HepG2 (cell line): Measurements from ENCODE around the gene ZMIZ1.

Source experiments
- KMT2A ChIP-seq: sonication (generic); formaldehyde crosslinking; IDR thresholded peaks from 2 replicates; pipeline ENCODE4 v1.4.0; 2020; ENCODE audit warnings: missing genetic modification reagents
- MYNN ChIP-seq: sonication (generic); formaldehyde crosslinking; IDR thresholded peaks from 2 replicates; pipeline ENCODE4 v1.4.0; 2020; ENCODE audit warnings: mild to moderate bottlenecking, low read depth, missing genetic modification reagents
- PHF8 ChIP-seq: sonication (generic); formaldehyde crosslinking; IDR thresholded peaks from 2 replicates; pipeline ENCODE4 v1.5.0; 2020; ENCODE audit warnings: missing genetic modification reagents
- POLR2AphosphoS5 ChIP-seq: IDR thresholded peaks from 2 replicates; pipeline ENCODE4 v1.6.1; 2012; ENCODE audit warnings: low read depth, low read length
- ZNF619 ChIP-seq: sonication (generic); formaldehyde crosslinking; IDR thresholded peaks from 2 replicates; pipeline ENCODE4 v1.4.0; 2020; ENCODE audit warnings: mild to moderate bottlenecking, missing genetic modification reagents
- ZSCAN9 ChIP-seq: IDR thresholded peaks from 2 replicates; pipeline ENCODE4 v1.6.1; 2016; ENCODE audit warnings: borderline replicate concordance
- ZZZ3 ChIP-seq: sonication (generic); formaldehyde crosslinking; IDR thresholded peaks from 2 replicates; pipeline ENCODE4 v1.4.0; 2020; ENCODE audit warnings: missing genetic modification reagents, mild to moderate bottlenecking, borderline replicate concordance
- TF ChIP-seq, protein P1 (sequence below): sonication (generic); formaldehyde crosslinking; IDR thresholded peaks from 2 replicates; pipeline ENCODE4 v1.5.0; 2020; ENCODE audit warnings: mild to moderate bottlenecking, missing genetic modification reagents, moderate library complexity

DNA sequence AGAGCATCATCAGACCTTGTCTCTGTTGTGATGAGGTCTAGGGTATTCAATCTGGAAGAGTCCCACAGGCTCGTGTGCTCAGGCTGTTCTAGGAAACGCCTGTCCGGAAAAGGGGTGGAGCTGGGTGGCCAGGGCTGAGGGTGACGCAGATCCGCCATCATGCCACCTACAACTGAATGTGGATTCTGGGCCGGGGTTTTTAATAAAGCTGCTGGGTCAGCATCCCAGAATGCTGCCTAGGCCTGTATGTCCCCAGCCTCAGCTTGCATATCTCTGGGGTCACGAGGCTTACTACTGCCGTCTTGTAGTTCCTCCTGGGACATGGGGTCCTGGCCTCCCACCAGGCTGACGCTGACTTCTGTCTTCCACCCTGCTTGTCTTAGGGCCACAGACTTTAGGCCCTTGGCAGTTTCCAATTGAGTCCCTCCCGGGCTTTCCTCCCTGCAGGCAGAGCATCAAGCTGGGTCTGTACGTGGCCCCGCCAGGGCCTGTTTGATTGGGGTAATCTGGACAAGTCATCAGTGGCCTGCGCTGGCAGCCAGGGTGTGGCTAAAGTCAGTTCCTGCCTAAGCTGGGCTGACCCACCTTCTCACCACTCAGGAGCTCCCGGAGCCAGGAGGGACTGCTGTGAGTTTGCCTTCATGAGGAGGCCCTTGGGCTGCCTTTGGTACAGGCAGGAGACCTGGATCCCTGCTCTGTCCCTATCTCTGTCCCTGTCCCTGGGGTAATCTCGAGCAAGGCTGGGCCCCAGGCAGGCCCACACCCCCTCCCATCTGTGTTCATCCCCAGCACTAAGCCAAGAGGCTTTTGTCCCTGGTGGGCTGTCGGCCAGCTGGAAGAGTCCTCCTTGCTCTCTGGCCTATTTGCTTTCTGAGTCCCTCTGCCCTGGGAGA, 79.9 kb downstream of the ZMIZ1 start:
- no peak for TF ChIP-seq PHF8 (CRISPR knock-in tag)
- no peak for TF ChIP-seq KMT2A (CRISPR knock-in tag)
- no peak for TF ChIP-seq ZZZ3
- TF ChIP-seq, protein P1, sequence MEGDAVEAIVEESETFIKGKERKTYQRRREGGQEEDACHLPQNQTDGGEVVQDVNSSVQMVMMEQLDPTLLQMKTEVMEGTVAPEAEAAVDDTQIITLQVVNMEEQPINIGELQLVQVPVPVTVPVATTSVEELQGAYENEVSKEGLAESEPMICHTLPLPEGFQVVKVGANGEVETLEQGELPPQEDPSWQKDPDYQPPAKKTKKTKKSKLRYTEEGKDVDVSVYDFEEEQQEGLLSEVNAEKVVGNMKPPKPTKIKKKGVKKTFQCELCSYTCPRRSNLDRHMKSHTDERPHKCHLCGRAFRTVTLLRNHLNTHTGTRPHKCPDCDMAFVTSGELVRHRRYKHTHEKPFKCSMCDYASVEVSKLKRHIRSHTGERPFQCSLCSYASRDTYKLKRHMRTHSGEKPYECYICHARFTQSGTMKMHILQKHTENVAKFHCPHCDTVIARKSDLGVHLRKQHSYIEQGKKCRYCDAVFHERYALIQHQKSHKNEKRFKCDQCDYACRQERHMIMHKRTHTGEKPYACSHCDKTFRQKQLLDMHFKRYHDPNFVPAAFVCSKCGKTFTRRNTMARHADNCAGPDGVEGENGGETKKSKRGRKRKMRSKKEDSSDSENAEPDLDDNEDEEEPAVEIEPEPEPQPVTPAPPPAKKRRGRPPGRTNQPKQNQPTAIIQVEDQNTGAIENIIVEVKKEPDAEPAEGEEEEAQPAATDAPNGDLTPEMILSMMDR (CRISPR knock-in tag): no peak
- TF ChIP-seq MYNN (CRISPR knock-in tag): no peak
- no peak for TF ChIP-seq POLR2AphosphoS5
- TF ChIP-seq ZNF619: no peak
- no peak for TF ChIP-seq ZSCAN9 (CRISPR knock-in tag)
